HG03039 (cell line): ENCODE data around the gene PDZRN3.

Experiments
- ATAC-seq: cut with Tn5 transposase; IDR thresholded peaks from one replicate; pipeline ENCODE4 v1.9.1; 2021; ENCODE audit warnings: mild to moderate bottlenecking, moderate library complexity; ENCODE audit not compliant: unreplicated experiment

Gene PDZRN3

DNA sequence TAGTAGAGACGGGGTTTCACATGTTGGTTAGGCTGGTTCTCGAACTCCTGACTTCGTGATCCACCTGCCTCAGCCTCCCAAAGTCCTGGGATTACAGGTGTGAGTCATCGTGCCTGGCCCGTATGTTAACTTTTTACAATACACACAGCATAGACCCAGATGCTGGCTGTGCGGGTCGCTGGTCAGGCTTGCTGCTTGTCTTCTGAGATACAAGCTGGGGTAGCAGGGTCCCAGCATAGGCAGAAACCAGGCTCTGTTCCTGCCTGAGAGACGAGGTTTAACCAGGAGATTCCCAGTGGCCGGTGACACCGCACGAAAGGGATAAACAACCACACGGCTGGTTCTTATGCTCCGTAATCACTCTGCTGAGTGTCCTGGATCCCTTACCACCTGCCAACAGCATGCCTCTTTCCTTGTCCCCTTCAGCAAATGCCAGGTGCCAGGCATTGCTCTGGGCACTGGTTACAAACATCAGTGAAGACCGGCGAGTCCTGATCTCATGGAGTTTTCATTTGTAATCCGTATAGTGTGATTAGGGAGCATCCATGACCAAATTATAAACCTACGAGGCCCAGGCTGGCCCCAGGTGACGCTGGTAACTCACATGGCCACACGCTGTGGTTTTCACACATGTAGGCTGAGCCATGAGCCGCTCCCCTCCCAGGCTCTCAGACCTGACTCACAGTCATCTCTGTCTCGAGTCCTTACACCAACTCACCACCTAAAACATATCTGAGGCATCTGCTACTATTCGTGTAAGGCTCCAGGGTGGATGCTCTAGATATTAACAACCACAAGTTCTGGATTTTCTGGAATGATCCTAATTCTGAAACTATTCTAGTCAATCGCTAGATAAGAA lies 125.7 kb downstream of the PDZRN3 start:
- peak; percentile 45 for ATAC-seq

DNA sequence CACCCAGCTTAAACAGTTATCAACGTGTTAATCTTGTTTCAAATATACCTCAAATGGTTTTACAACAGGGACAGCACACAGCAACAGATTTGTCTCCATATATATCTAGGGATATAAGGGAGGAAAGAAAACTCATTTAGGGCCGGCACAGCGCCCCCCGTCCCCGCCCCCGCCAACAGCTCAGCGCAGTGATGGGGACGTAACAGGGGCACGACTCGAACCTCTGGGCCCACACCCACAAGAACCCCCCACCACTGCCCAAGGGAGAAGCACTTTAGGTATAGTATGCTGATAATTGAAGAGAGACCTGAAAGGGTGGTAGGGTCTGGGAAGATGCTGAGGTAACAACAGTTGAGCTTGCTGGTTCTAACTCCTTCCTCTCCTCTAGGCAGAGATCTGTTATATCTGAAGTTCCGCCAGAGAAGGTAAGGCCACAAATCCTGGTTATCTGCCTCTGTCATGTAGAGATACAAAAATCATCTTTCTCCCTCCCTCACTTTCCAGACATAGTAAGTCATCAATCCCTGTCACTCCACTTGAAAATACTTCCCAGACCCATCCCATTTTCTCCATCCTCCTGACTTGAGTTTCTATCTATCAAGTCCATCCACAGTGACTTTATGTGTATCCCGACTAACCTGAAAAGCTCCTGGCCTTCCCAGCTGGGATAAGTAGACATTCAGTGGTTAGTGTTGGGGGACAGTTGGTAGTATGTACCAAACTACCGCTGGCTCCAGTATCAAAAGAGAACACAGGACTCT lies 126.9 kb downstream of the PDZRN3 start:
- no peak for ATAC-seq

DNA sequence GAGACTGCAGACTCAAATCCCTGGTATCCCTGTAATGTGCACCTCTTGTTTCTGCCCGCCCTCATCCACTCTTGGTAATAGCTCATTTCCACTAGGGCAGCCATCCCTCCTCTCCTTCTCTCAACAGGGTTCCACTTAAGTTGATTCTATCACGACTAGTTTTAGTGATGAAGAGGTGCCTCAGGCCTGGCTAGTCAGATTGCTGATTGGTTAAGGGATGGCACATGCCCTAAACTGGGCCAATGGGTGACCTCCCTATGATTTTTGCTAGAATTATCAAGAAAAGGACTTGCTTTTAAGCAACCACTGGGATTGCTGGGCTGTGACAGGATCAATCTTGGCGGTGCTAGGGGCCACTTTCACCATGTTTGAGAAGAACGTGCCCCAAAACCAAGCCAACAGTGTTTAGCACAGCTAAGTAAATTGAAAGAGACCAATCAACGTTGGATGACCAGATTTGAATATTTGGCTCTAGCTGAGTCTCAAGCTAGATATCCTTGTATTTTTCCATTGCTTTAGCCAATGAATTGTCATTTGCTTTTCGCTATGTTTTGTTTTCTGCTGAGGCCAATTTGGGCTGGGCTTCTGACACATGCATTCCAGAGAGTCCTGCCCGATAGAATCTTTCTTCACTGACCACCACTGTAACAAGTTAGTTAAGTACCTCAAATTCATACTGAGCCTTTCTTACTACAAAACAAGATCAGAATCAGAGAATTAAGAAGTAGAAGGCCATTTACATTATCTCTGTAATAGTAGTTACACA lies 131.0 kb downstream of the PDZRN3 start:
- no peak for ATAC-seq

DNA sequence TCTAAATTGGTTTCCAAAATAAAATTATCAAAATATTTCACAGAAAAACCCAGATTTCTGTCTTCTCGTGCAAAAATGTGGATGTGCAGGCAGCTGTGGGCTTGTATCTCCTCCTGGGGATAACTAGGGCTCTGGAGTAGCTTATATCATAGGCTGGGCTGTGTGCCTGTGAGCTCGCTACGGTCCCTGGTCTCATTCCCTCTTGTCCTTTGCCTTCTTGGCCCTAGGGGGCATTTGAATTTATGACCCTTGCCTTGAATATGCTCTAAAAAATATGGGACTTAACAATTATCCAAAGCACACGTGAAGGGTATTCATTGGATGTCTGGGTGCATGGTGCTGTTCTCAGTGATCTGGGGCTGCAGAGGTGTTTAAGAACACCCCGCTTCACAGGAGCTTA lies 132.6 kb downstream of the PDZRN3 start:
- ATAC-seq: no peak

DNA sequence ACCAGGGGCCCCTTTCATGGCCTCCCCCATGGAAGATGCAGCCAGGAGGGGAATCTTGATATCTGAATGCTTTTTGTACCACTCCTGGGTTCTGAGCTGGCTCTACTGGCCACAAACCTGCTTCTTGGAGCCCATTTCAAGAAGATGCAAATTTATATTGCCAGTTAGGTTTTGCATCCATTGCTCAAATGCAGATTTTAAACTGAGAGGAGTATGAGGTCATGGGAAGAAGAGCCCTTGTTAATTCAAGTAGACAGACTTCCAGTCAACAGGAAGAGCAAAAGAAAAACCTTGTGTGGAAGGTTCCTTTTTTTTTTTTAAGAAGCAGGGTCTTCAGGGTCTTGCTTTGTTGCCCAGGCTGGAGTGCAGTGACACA lies 133.5 kb downstream of the PDZRN3 start:
- ATAC-seq: no peak

DNA sequence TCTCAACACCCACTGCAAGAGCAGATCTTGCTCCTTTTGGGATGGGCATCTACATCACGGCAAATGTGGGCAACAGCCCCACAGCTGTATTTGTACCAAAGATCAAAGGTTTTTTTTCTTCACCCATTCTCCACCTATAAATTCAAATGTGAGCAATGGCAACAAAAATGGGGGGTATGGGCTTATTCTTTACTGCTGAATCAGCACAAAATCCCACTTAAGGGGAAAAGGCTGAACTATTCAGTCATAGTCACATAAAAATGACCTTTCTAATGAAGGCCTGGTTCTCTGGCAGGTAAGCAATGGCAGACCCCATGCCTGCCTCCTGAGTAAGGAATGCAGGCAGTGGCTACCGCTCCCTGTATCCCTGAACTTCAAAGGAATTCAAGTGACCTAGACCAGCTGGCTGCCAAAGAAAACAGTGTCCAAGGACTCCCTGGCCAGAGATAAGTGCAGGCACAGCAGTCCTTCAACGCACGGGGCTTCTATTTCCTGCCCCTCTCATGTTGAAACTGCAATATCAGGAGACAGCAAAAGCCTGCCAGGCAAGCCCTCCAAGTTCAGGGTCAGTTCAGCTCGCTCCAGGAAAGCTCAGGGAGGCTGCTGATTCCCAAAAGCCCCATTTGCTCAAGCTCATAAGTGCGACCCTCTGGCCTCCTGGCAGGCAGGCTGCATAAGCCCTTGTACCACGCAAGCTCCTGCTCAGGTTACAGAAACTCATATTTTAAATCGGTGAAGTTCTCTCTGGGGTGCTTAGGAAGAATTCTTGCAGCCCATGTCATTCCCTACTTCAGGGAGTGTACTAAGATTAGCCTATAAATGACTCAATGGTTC lies 134.1 kb downstream of the PDZRN3 start:
- ATAC-seq: no peak

DNA sequence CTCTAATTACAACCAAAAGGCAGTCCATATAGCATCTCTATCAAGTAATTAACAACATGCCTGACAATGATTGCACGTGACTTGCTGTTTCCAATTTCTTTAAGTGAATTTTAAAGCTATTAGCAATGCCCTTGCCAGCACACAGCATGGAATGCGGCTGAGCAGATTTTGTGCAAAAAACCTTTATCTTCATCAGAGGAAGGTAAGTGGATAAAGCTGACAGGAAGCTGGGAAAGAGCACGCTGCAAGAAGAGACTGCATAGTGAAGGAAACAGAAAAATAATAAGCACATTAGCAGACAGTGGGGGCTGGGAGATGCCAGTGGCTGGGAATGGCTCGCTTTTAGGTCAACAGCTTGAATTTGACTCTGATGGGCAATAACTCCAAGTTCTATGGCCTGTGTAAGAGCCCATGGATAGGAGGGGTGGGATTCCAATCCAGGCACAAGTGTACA lies 138.8 kb downstream of the PDZRN3 start:
- no peak for ATAC-seq

DNA sequence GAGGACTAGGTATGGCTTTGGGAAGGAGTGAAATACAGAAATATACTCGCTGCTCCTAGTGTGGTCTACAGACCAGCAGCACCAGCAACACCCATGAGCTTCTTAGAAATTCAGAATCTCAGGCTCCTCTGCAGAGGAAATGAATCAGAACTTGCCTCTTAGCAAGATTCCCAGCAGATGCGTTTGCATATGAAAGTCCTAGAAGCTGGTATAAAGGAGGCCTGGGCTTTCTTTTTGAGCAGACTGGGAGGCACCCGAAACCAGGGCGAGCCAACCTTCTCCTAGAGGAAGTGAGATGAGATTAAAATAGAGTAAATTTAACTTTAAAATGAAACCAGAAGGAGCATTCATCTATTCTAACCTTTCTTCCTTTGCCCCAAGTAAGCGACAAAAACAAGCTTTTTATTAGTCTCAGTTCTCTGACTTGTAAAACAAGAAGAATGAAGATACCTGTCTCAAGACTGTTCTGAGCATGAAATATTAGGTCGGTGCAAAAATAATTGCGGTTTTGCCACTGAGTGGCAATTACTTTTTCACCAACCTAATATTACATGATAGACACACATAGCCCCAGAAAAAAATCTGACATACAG lies 140.0 kb downstream of the PDZRN3 start:
- ATAC-seq: peak; percentile 87

DNA sequence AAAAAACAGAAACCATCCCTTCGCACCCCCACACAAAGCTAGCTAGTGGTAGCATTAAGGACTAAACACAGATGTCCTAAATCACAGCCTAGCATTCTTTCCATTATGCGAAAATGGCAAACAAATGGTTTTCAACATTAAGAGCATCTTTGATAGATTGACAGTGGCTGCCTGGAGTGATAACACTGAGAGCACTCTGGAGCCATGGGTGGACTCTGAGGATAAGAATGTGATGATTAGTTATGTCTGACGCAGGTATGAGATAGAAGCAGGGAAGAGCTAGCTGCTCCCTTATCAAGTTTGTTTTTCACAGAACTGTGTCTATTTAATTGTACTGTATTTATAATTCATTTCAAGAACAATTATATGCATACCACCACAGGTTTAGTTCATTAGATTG lies 142.9 kb downstream of the PDZRN3 start:
- ATAC-seq: no peak

DNA sequence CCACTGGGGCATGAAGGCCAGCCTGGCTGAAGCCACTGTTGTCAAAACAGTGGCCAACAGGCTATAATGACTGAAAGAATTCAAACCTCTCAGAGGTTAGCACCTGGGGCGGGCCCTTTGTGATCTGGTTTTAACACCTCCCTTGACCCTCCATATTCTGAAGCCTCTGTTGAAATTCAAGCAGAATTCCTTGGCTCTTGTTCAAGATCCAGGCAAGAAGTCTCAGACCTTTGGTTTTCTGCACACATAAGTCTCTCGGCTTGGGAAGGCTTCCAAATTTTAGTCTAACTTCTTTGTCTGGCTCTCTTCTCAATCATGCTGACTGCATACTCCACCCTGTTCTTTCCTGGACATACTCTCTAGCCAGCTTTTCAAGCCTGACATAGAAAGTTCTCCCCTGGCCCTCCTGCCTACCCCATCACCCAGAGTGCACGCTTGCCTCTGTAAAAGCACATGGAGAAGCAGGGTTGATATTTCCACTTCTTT lies 144.5 kb downstream of the PDZRN3 start:
- no peak for ATAC-seq

DNA sequence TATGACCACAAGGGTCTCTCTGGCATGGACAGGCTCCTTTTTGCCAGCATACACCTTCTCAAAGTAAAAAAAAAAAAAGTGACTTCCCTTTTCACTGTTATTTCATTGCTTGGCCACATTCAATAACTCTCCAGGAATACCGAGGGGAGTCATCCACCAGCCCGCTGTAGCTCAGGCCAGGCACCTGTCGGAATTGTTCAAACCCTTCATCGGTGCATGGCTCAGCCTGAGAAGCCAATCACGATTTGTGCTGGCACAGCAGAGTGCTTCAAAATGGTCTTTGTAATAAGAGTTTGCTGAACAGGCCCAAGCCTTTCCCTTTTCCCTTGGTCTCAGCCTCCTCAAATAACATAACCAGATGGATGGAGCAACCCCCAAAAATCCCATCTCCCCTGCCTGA lies 145.4 kb downstream of the PDZRN3 start:
- ATAC-seq: no peak

DNA sequence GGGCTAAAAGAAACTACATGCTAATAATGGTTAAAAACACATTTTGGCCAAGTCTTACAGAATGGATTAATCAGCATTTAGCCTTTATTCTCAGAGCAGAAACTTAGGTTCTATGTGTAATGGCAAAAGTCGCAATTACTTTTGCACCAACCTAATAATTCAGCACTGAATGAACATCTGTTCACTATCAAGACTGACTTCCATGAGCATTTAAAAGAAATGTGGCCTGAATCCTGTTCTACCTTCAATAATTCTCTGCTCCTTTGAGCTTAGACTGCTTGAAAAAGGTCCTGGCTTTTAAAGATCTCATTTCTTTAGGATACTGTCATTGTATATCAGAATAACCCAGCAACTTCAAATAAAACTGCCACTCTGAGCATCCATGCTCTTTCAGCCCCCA lies 145.9 kb downstream of the PDZRN3 start:
- ATAC-seq: no peak

DNA sequence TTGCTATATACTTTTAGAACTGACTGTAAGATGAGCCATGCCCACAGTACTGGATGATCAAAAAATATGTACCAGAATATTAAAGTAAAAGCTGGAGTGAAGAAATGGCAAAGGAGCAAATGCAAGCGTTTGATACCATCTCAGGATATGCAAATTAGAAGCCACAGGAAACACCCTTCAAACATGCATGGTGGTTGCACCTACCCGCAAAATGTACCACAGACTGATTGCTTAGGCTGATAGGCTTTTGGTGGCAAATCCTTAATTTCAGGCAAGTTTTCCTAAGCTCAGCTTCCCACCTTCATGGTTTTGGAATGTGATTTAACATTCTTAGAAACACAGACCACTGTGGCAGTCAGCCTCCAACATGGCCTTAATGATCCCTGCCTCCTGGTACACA lies 149.0 kb downstream of the PDZRN3 start:
- ATAC-seq: no peak

DNA sequence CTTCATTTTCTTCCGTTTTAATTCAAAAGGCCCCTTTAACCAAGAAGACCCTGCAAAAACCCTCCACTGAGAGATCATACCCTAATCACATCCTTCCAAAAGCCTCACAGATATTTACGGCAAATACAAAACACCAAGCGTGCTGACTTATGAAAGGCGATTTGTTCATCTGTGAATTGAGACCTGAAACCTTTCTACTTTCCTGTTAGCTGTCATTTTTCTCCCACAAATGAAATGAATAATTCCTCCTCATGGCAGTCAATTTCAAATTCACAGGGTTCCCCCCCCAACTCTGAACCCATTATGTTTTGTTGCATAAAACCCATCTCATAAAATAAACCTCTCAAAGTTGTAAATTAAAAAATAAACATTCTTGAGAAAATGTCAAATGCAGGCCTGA lies 149.6 kb downstream of the PDZRN3 start:
- no peak for ATAC-seq

DNA sequence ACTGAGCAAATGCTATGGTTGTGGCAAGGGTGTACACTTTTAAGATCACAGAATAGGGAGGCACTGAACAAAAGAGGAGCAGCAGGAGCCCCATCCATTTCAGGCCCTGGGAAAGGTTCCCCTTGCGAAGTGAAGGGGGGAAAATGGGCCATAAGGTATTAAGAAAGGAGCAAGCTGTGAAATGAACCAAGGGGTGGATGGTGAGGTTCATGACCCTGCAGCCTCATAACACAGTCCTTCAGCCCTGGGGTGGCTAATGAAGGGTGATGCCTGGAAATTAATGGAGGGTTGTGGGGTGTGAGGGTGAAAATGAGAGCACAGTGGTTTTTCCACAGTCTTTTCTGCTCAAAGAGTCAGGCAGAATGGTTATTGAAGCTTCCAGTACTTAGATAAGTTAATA lies 150.1 kb downstream of the PDZRN3 start:
- ATAC-seq: no peak

DNA sequence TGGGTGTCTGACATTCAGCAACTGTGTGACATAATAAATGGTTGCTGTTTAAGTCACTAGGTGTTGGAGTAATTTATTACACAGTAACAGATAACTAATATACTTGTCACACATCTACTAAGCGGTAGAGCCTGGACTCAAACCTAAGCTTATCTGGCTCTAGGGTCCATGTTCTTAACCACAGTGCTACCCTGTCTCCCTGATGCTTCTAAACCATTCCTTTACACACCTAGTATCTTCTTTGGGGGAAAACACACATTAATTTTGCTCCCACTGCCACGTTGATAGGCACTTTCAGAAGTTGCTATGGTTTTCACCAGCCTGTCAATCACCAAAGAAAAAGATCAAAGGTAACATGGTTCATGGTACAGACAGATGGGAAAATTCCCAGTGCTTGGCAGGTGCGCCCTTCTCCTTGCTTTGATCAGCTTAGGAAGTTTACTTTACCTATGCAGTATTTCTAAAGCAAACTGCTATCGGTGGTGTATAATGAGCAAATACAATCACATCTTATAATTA lies 150.8 kb downstream of the PDZRN3 start:
- no peak for ATAC-seq

DNA sequence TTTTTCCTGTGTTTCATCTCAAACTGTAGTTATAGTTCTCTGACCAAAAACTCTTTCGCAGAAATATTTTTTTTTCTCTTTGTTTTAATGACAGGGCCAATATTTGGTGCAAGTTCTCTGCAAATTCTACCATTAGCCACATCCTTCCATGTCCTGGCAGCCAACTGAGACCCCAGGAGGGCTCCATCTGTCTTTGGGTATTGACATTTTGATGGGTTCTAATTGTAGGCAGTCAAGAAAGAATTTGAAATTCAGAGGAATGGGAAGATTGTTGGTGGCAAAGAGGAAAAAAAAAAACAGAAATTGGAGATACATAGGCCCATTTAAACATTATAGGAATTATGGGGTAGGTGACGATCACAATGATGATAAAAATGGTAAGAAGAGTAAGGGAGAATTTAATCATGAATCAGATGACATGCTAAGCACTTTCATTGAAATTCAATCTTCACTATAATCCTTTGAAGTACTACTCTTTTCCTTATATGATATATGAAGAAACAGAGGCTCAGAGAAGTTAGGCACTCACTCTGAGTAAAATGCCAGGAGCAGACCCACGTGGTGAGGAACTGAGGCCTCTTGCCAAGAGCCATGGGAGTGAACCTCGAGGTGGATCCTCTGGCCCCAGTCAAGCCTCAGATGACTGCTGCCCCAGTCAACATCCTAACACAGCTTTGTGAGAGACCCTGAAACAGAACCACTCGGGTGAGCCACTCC lies 151.4 kb downstream of the PDZRN3 start:
- ATAC-seq: no peak

DNA sequence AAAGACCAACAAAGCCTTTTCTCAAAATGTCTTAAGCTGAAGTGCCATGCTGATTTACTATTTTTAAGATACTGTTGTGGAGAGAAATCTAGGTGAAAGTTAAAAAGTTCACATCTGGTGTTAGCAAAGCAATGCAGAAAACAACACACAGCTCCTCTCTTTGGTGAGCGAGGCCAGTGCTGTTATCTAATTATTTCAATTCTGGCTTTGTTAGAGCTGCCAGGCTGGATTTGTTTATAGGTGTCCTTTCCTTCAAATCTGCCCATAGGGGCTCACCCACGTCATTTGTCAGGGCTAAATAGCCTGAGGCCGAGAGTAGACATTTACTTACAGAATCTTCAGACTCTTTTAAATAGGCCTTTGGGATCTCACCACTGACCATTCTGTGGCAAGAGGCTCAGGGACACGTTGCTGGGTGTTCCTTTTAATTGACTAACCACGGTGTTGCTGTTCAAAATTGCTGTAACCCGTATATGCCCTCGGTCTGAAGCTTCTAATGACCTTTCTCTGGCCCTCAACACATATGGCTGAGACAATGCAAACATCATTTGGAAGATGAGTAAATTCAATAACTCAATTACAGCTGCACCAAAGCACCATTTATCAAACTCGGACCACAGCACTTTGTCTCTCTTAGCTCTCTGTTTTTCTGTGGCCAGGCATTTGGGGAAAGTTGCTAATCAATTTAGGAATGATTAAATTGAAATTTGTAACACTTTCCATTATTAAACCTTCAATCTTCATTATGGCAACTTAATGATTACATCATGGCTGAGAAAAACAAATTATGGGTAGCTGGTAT lies 152.6 kb downstream of the PDZRN3 start:
- ATAC-seq: no peak
